HG03066 (cell line): ENCODE results near the gene KIF2A.
"Not testable (repeated sequence)": the region's sequence is repeated elsewhere in the genome, so short reads cannot be mapped to it uniquely, and the experiment has no call there.

Source experiments
- ATAC-seq: cut with Tn5 transposase; IDR thresholded peaks from one replicate; pipeline ENCODE4 v1.9.1; 2021; ENCODE audit warnings: low read depth; ENCODE audit not compliant: unreplicated experiment

The KIF2A gene

GRCh38 chr5:62289813-62290212, 16.2 kb upstream of the KIF2A start:
- ATAC-seq, result no peak

GRCh38 chr5:62291829-62292228, 14.2 kb upstream of the KIF2A start:
- ATAC-seq, result not testable (repeated sequence)

GRCh38 chr5:62296998-62297397, 9.0 kb upstream of the KIF2A start:
- no peak for ATAC-seq

- ATAC-seq, result no peak
These were observed 7.9 kb upstream of the KIF2A start for GRCh38 chr5:62298118-62298517.

GRCh38 chr5:62299101-62299500, 6.9 kb upstream of the KIF2A start:
- ATAC-seq, result no peak

- ATAC-seq, result no peak
These were observed 6.4 kb upstream of the KIF2A start for GRCh38 chr5:62299600-62299999.

- no peak for ATAC-seq
These were observed 670 bp upstream of the KIF2A start for GRCh38 chr5:62305358-62305714.

GRCh38 chr5:62306323-62306895, 403 bp downstream of the KIF2A start:
- ATAC-seq, result peak; percentile 37

- peak; percentile 4 for ATAC-seq
These were observed 1.1 kb downstream of the KIF2A start for GRCh38 chr5:62306896-62307689.

GRCh38 chr5:62308439-62308838, 2.4 kb downstream of the KIF2A start:
- no peak for ATAC-seq

- ATAC-seq, result no peak
These were observed 3.1 kb downstream of the KIF2A start for GRCh38 chr5:62309107-62309506.

GRCh38 chr5:62310426-62311143, 4.6 kb downstream of the KIF2A start:
- no peak for ATAC-seq

GRCh38 chr5:62312036-62312435, 6.0 kb downstream of the KIF2A start:
- ATAC-seq, result no peak

- ATAC-seq, result no peak
These were observed 6.7 kb downstream of the KIF2A start for GRCh38 chr5:62312674-62313073.

GRCh38 chr5:62314213-62314830, 8.3 kb downstream of the KIF2A start:
- no peak for ATAC-seq

- no peak for ATAC-seq
These were observed 9.6 kb downstream of the KIF2A start for GRCh38 chr5:62315376-62316175.

GRCh38 chr5:62316176-62316502, 10.1 kb downstream of the KIF2A start:
- no peak for ATAC-seq

GRCh38 chr5:62317810-62318209, 11.8 kb downstream of the KIF2A start:
- ATAC-seq, result no peak

GRCh38 chr5:62322484-62322883, 16.5 kb downstream of the KIF2A start:
- no peak for ATAC-seq

GRCh38 chr5:62326302-62326701, 20.3 kb downstream of the KIF2A start:
- peak; percentile 69 for ATAC-seq

GRCh38 chr5:62326702-62327101, 20.7 kb downstream of the KIF2A start:
- ATAC-seq, result no peak
